ENCODE data around the gene OTOP3.
"Not testable (repeated sequence)": the region's sequence is repeated elsewhere in the genome, so short reads cannot be mapped to it uniquely, and the experiment has no call there.

The OTOP3 gene

GRCh38 chr17:74961657-74962350, 26.1 kb downstream of the OTOP3 start:
- peak; percentile 78 to 84 (median 84) for DNase-seq (ENCODE audit: low read depth in 3 of 3)

- no peak for DNase-seq (ENCODE audit: low read depth in 3 of 3)
Observed at GRCh38 chr17:74962622-74963394, 27.1 kb downstream of the OTOP3 start.

- no peak for DNase-seq (ENCODE audit: low read depth in 3 of 3)
Observed at GRCh38 chr17:74963656-74964055, 28.0 kb downstream of the OTOP3 start.

GRCh38 chr17:74964246-74964761, 28.6 kb downstream of the OTOP3 start:
- no peak for DNase-seq (ENCODE audit: low read depth in 3 of 3)

- DNase-seq (ENCODE audit: low read depth in 3 of 3): no peak
Observed at GRCh38 chr17:74964988-74965622, 29.4 kb downstream of the OTOP3 start.

GRCh38 chr17:74968361-74968780, 32.7 kb downstream of the OTOP3 start:
- DNase-seq (ENCODE audit: low read depth in 3 of 3): no peak

GRCh38 chr17:74969501-74969900, 33.8 kb downstream of the OTOP3 start:
- not testable (repeated sequence) for DNase-seq (ENCODE audit: low read depth in 3 of 3)

GRCh38 chr17:74970395-74970794, 34.7 kb downstream of the OTOP3 start:
- no peak for DNase-seq (ENCODE audit: low read depth in 3 of 3)

- DNase-seq (ENCODE audit: low read depth in 3 of 3): no peak
Observed at GRCh38 chr17:74971069-74971841, 35.6 kb downstream of the OTOP3 start.

- no peak for DNase-seq (ENCODE audit: low read depth in 3 of 3)
Observed at GRCh38 chr17:74971842-74972106, 36.1 kb downstream of the OTOP3 start.

- DNase-seq (ENCODE audit: low read depth in 3 of 3): peak; percentile 60 to 77 (median 60)
Observed at GRCh38 chr17:74972107-74972972, 36.6 kb downstream of the OTOP3 start, which contains the start of gene HID1. Gene HID1, minus strand, starts transcription at chr17:74972759. Its CDS starts 103 bp downstream, at chr17:74972656.

- no peak for DNase-seq (ENCODE audit: low read depth in 3 of 3)
Observed at GRCh38 chr17:74972973-74973328, 37.3 kb downstream of the OTOP3 start.

GRCh38 chr17:74975943-74976342, 40.2 kb downstream of the OTOP3 start:
- DNase-seq (ENCODE audit: low read depth in 3 of 3): no peak

- no peak for DNase-seq (ENCODE audit: low read depth in 3 of 3)
Observed at GRCh38 chr17:74977802-74978201, 42.1 kb downstream of the OTOP3 start.

GRCh38 chr17:74978240-74978639, 42.5 kb downstream of the OTOP3 start:
- no peak for DNase-seq (ENCODE audit: low read depth in 3 of 3)

GRCh38 chr17:74979408-74980146, 43.9 kb downstream of the OTOP3 start:
- no peak for DNase-seq (ENCODE audit: low read depth in 3 of 3)

- DNase-seq (ENCODE audit: low read depth in 3 of 3): no peak
Observed at GRCh38 chr17:74981318-74981978, 45.8 kb downstream of the OTOP3 start.

- DNase-seq (ENCODE audit: low read depth in 3 of 3): peak; percentile 55 to 77 (median 56)
Observed at GRCh38 chr17:74981979-74982662, 46.4 kb downstream of the OTOP3 start.
